ENCODE measurements around the gene AKNA.

DNA sequence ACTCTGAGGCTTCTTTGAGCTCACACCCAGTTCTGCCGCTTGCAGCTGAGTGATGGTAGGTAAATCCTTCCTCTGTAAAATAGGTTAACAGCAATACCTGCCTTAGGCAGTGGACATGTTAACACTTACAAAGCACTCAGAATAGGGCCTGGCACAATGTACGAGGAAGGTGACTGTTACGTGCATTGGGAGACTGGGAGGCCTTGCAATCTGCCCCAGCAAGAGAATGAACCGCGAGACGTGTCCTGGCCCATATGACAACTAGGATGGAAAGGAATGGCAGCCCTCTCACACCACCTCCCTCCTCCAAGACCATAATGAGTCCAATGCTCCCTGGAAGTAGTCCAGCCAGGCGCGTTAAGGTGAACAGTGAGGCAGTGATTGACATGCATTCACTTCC lies 23.1 kb upstream of the AKNA start:
- TF ChIP-seq POLR2A (IDR thresholded peaks at IDR 0.05), result no peak
- TF ChIP-seq, protein P1, sequence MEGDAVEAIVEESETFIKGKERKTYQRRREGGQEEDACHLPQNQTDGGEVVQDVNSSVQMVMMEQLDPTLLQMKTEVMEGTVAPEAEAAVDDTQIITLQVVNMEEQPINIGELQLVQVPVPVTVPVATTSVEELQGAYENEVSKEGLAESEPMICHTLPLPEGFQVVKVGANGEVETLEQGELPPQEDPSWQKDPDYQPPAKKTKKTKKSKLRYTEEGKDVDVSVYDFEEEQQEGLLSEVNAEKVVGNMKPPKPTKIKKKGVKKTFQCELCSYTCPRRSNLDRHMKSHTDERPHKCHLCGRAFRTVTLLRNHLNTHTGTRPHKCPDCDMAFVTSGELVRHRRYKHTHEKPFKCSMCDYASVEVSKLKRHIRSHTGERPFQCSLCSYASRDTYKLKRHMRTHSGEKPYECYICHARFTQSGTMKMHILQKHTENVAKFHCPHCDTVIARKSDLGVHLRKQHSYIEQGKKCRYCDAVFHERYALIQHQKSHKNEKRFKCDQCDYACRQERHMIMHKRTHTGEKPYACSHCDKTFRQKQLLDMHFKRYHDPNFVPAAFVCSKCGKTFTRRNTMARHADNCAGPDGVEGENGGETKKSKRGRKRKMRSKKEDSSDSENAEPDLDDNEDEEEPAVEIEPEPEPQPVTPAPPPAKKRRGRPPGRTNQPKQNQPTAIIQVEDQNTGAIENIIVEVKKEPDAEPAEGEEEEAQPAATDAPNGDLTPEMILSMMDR (IDR thresholded peaks at IDR 0.05), result no peak
